Endothelial cell of umbilical vein (primary cell): ENCODE measurements around the gene PTPN13. TPM values are rescaled to one million over a fixed set of nuclear protein-coding genes. Genes with fewer than 3 reads are reported as not detected.

ENCODE experiments used
- BruUV-seq: library from RNA; stranded (reverse); fragments of 400-500 nt; replicated peaks from 2 replicates; lab custom pipeline; 2021; lab: Mats Ljungman, UMichigan
- CTCF ChIA-PET: fragments of 300-600, 350-600 bp; sonication (Branson Sonifier 250); formaldehyde crosslinking; loops from one replicate; lab custom pipeline; 2021; ENCODE audit warnings: antibody characterized with exemption, inconsistent platforms; lab: Charles Lee
- POLR2A ChIA-PET: fragments of 300-600, 350-600 bp; sonication (Branson Sonifier 250); formaldehyde crosslinking; loops from one replicate; lab custom pipeline; 2021; ENCODE audit warnings: antibody characterized with exemption, inconsistent platforms; lab: Charles Lee
- DNase-seq: peaks from one replicate; pipeline ENCODE4 v3.0.0-alpha.2; 2011; ENCODE audit warnings: low read depth, low spot score
- FAIRE-seq: peaks from 2 replicates; lab custom pipeline; 2011; peaks lifted over from hg19 to GRCh38; lab: Jason Lieb, UNC
- H2AFZ ChIP-seq: 2 replicates; pipeline ENCODE4 v1.6.0; 2012; ENCODE audit warnings: low read depth, low read length, control low read depth, inconsistent platforms
- H3K27ac ChIP-seq: 2 replicates; pipeline ENCODE4 v1.5.1; 2011; ENCODE audit warnings: low read depth, mild to moderate bottlenecking, control low read depth, low read length, moderate library complexity; ENCODE audit not compliant: insufficient read depth
- H3K27me3 ChIP-seq, 2 experiments: 2 replicates each; pipeline versions ENCODE4 v1.6.0 to v1.6.1; 2011; ENCODE audit warnings: low read length in 2 of 2, mixed read lengths in 1 of 2; ENCODE audit not compliant: control insufficient read depth in 2 of 2, insufficient read depth in 2 of 2
- H3K36me3 ChIP-seq, 2 experiments: 2 replicates in 1 of 2; 3 replicates in 1 of 2; pipeline ENCODE4 v1.5.1; 2011; ENCODE audit warnings: low read length in 2 of 2, mild to moderate bottlenecking in 1 of 2, moderate library complexity in 1 of 2; ENCODE audit not compliant: control insufficient read depth in 2 of 2, insufficient read depth in 2 of 2; ENCODE audit errors: extremely low read depth in 1 of 2
- H3K4me1 ChIP-seq: 3 replicates; pipeline ENCODE4 v1.5.1; 2011; ENCODE audit warnings: mild to moderate bottlenecking, low read length; ENCODE audit not compliant: control insufficient read depth, insufficient read depth; ENCODE audit errors: extremely low read depth
- H3K4me2 ChIP-seq: 2 replicates; pipeline ENCODE4 v1.6.1; 2011; ENCODE audit warnings: low read length, control low read depth, mixed read lengths; ENCODE audit not compliant: insufficient read depth
- H3K4me3 ChIP-seq, 3 experiments: fragments of 200-600 bp in 1 of 3; sonication (generic), shearing (Covaris generic) in 1 of 3; replicated peaks in 1 of 3; 2 replicates each; pipeline ENCODE4 v1.5.1; 2011 to 2016; ENCODE audit warnings: control low read depth in 3 of 3, low read length in 3 of 3, mild to moderate bottlenecking in 2 of 3, inconsistent platforms in 1 of 3, low read depth in 1 of 3, moderate library complexity in 1 of 3; ENCODE audit not compliant: insufficient read depth in 1 of 3
- H3K79me2 ChIP-seq: 2 replicates; pipeline ENCODE4 v1.6.0; 2012; ENCODE audit warnings: low read length, inconsistent platforms; ENCODE audit not compliant: control insufficient read depth, insufficient read depth
- H3K9ac ChIP-seq: replicated peaks from 2 replicates; pipeline ENCODE3; 2011; ENCODE audit warnings: low read length, control low read depth; ENCODE audit not compliant: insufficient read depth; ENCODE audit errors: extremely low read depth
- H3K9me1 ChIP-seq: replicated peaks from 3 replicates; pipeline ENCODE4 v1.6.0; 2011; ENCODE audit warnings: mild to moderate bottlenecking, low read length; ENCODE audit not compliant: control insufficient read depth, insufficient read depth; ENCODE audit errors: extremely low read depth
- H3K9me3 ChIP-seq: replicated peaks from 2 replicates; pipeline ENCODE4 v1.5.1; 2012; ENCODE audit warnings: low read length, inconsistent platforms; ENCODE audit not compliant: control insufficient read depth, insufficient read depth
- H4K20me1 ChIP-seq: replicated peaks from 2 replicates; pipeline ENCODE3; 2011; ENCODE audit warnings: mild to moderate bottlenecking, low read length; ENCODE audit not compliant: control insufficient read depth, insufficient read depth; ENCODE audit errors: extremely low read depth
- EZH2 ChIP-seq: IDR thresholded peaks from 2 replicates; pipeline ENCODE4 v1.6.1; 2012; ENCODE audit warnings: borderline replicate concordance, low read depth, mild to moderate bottlenecking, moderate library complexity, low read length, inconsistent platforms; ENCODE audit not compliant: severe bottlenecking
- FOS ChIP-seq: IDR thresholded peaks from 2 replicates; pipeline ENCODE4 v1.6.1; 2011; ENCODE audit warnings: mild to moderate bottlenecking, low read length, moderate library complexity, borderline replicate concordance; ENCODE audit not compliant: insufficient read depth
- GATA2 ChIP-seq: IDR thresholded peaks from 2 replicates; pipeline ENCODE4 v1.7.0; 2011; ENCODE audit warnings: low read depth, mild to moderate bottlenecking, moderate library complexity, mixed read lengths, low read length; ENCODE audit not compliant: insufficient read length, insufficient read depth
- JUN ChIP-seq: IDR thresholded peaks from 2 replicates; pipeline ENCODE4 v1.6.1; 2011; ENCODE audit warnings: borderline replicate concordance, low read depth; ENCODE audit not compliant: insufficient read length, insufficient read depth
- MAX ChIP-seq: IDR thresholded peaks from 2 replicates; pipeline ENCODE4 v1.6.1; 2011; ENCODE audit not compliant: insufficient read depth, insufficient read length
- MYC ChIP-seq: IDR thresholded peaks from one replicate; pipeline ENCODE4 v1.6.1; 2011; ENCODE audit warnings: mild to moderate bottlenecking, low read depth, low read length
- POLR2A ChIP-seq: IDR thresholded peaks from 2 replicates; pipeline ENCODE4 v1.6.1; 2012; ENCODE audit warnings: low read depth, mild to moderate bottlenecking, control low read depth, low read length
- POLR2AphosphoS5 ChIP-seq: IDR thresholded peaks from 2 replicates; pipeline ENCODE4 v1.6.1; 2012; ENCODE audit warnings: low read depth, mild to moderate bottlenecking, control low read depth, low read length, moderate library complexity; ENCODE audit not compliant: insufficient read depth
- dilution Hi-C: fragments of 300-500 bp; cut with MboI; formaldehyde crosslinking; loops from one replicate; pipeline ENCODE4 v1.15.0; 2019; ENCODE audit warnings: low sequenced_read_pairs; ENCODE audit not compliant: extremely low pct_ligation_motif_present
- intact Hi-C: fragments of 100-400 bp; cut with micrococcal nuclease; formaldehyde crosslinking; loops from one replicate; pipeline ENCODE4 v1.10.0; 2022
- polyA plus RNA-seq, 4 experiments: library from polyadenylated mRNA; depleted of rRNA in 3 of 4; stranded (reverse) in 3 of 4; unstranded in 1 of 4; fragments of >200 nt; gene quantifications; 2 replicates each; pipeline versions ENCODE4 v1.2.1 to v1.2.3, GENCODE V29; 2011 to 2012; ENCODE audit warnings: missing spikeins in 1 of 4
- total RNA-seq: library from RNA; stranded (reverse); gene quantifications from 2 replicates; pipeline ENCODE4 v1.2.3, GENCODE V29; 2021
- TF ChIP-seq, protein P1 (sequence below), 2 donors: IDR thresholded peaks; 1 replicate in 1 of 2; 2 replicates in 1 of 2; pipeline ENCODE4 v1.5.1; 2011; ENCODE audit warnings: low read length in 2 of 2, mild to moderate bottlenecking in 2 of 2, moderate library complexity in 2 of 2, control low read depth in 1 of 2, inconsistent platforms in 1 of 2, low read depth in 1 of 2; ENCODE audit not compliant: insufficient read depth in 1 of 2; ENCODE audit errors: extremely low read depth in 1 of 2

The PTPN13 gene
- total and polyA plus RNA-seq, 2 donors (not counting 3 experiments of a cell fraction or from before 2014, with no cell fraction given), result 0.69 to 2.9 TPM

- H3K4me1 ChIP-seq, result no peaks in the 10 kb centered on the region
- dilution Hi-C loops (no loop called here), intact Hi-C loops (no loop called here)
- POLR2A ChIA-PET, result no interaction called here
- H4K20me1 ChIP-seq, result no peaks in the 10 kb centered on the region
- FAIRE-seq (no peak), DNase-seq (no peak)
- no peak overlapping the region for H2AFZ ChIP-seq
- CTCF ChIA-PET, result no interaction called here
- TF ChIP-seq MYC, result no peak
- TF ChIP-seq, protein P1, sequence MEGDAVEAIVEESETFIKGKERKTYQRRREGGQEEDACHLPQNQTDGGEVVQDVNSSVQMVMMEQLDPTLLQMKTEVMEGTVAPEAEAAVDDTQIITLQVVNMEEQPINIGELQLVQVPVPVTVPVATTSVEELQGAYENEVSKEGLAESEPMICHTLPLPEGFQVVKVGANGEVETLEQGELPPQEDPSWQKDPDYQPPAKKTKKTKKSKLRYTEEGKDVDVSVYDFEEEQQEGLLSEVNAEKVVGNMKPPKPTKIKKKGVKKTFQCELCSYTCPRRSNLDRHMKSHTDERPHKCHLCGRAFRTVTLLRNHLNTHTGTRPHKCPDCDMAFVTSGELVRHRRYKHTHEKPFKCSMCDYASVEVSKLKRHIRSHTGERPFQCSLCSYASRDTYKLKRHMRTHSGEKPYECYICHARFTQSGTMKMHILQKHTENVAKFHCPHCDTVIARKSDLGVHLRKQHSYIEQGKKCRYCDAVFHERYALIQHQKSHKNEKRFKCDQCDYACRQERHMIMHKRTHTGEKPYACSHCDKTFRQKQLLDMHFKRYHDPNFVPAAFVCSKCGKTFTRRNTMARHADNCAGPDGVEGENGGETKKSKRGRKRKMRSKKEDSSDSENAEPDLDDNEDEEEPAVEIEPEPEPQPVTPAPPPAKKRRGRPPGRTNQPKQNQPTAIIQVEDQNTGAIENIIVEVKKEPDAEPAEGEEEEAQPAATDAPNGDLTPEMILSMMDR (IDR thresholded peaks at IDR 0.05; ENCODE audit: extremely low read depth in 1 of 2, insufficient read depth in 1 of 2, low read depth in 1 of 2, low read length in 2 of 2), result no peak
- TF ChIP-seq JUN, result no peak
- no peak for TF ChIP-seq POLR2A
- TF ChIP-seq FOS, result no peak
- TF ChIP-seq EZH2, result no peak
- no peak for TF ChIP-seq GATA2
- no peak for TF ChIP-seq MAX
- TF ChIP-seq POLR2AphosphoS5, result no peak
- no peaks in the 10 kb centered on the region for H3K79me2 ChIP-seq
- no peak overlapping the region for H3K9ac ChIP-seq
- no peaks in the 10 kb centered on the region for H3K9me1 ChIP-seq
- no TSS peak for BruUV-seq
- H3K27ac ChIP-seq, result no peak overlapping the region
- H3K27me3 ChIP-seq, result no peaks in the 10 kb centered on the region
- no peaks in the 10 kb centered on the region for H3K36me3 ChIP-seq
- no peaks in the 10 kb centered on the region for H3K9me3 ChIP-seq
- H3K4me2 ChIP-seq, result no peak overlapping the region
- no peak overlapping the region for H3K4me3 ChIP-seq
Observed at GRCh38 chr4:86834901-86835300, 240.8 kb downstream of the PTPN13 start.
